Stimulated activated CD4-positive, alpha-beta T cell treated with anti-CD3 and anti-CD28 coated beads, Interleukin-4, amount 100 ng/mL, for 48 hours (primary cell): ENCODE results near the gene PAK1.
"Not testable (repeated sequence)": the region's sequence is repeated elsewhere in the genome, so short reads cannot be mapped to it uniquely, and the experiment has no call there.

ENCODE experiments used
- DNase-seq, 2 donors: peaks; one replicate each; pipeline ENCODE4 v3.0.0-alpha.2; 2020; ENCODE audit warnings: low read depth in 2 of 2

The PAK1 gene

DNA sequence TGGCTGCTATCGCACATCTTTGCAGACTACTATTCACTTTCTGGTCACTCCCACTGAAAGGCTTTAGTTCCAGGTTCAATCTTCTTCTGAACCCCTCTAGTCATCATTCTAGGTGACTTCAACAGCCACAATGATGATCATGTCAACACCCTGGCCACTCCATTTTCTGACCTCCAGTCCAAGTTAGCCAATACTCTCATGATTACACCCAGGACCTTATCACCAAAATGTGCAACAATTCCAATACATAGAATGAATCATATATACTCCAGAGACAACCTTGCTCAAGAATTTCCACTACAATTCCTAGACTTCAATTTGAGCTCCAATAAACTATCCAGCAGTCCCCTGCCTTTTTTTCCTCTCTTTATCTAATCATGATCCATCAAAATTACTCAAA, 70.7 kb downstream of the PAK1 start:
- no peak for DNase-seq

- DNase-seq: no peak
These were observed 71.7 kb downstream of the PAK1 start for GRCh38 chr11:77402218-77402556.

GRCh38 chr11:77401486-77402217, 72.2 kb downstream of the PAK1 start:
- no peak for DNase-seq

DNA sequence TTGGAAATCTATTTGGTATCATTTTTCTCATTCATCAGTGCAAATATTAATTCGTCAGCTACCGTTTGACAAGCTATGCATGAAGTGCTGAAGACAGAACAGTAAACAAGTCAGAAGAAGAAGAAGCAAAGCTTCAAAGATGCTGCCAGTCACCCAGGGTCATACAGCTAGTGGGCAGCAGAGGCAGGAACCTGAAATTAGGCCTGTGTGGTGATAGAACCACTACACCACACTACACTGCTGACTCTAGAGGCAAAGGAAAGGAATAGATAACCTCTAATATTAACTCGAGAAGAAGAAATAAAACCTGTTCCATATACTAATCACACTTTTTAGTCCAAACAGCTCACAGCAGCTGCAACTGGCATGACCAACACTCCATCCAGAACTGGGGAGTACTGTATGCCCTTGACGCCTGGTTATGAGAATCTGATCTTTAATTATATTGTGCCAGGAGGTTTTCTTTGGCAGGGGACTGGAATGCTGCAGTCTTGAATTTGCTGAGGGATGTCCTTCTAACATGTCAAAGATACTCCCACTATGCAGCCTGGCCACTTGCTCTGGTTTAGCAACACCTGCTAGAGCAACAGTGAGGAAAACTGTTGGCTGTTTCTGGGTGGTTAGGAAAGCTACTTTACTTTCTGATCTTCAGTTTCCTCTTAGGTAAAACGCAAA, 73.0 kb downstream of the PAK1 start:
- DNase-seq: no peak

GRCh38 chr11:77400271-77400670, 73.6 kb downstream of the PAK1 start:
- no peak for DNase-seq

DNA sequence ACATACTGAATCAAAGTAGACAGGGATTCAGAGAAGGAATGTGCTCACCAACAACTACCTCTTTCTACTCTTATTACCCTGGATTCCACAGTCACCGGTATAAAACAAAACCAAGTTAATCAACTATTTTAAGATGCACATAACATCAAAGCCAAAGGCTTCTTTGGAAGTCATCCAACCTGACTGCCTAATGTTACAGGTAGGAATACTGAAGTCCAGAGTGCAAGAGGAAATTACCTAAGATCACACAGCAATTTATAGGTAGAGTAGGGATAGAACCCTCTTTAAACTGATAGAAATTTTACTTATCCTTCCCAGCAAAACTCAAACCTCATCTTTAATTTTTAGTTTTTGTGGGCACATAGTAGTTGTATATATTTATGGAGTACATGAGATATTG, 76.3 kb downstream of the PAK1 start:
- no peak for DNase-seq

- no peak for DNase-seq
These were observed 77.0 kb downstream of the PAK1 start for GRCh38 chr11:77396911-77397310.

- no peak for DNase-seq
These were observed 77.6 kb downstream of the PAK1 start for GRCh38 chr11:77396305-77396704.

DNA sequence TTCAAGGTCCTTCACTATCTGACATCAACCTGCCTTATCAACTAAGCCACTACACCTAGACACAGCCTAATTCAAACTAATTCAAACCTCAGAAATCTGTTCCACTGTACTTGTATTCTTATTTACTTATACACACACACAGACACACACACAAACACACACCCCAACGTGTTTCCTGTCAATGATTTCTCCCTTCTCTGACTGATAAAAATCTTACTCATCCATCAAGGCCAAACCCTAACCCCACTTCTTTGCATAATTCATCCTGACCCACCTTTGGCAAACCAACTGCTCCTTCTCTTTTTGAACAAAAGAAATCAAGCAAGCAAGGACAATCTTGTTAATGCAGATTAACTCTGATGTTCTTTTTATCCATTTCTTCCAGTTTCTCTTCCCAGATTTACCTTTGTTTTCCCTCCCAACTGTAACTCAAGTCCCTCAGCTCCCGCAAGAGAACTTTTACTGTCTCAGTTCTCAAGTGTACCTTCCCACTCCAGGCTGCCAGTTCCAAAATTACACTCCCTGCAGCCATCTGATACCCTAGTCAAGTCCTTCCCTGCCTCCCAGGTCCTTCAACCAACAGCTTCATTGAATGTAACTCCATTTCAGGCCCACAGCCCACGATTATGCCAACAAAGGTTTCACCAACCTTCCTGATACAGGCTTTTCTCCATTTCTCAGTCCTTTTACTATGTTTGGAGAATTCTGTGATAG, 78.3 kb downstream of the PAK1 start:
- DNase-seq: no peak

DNA sequence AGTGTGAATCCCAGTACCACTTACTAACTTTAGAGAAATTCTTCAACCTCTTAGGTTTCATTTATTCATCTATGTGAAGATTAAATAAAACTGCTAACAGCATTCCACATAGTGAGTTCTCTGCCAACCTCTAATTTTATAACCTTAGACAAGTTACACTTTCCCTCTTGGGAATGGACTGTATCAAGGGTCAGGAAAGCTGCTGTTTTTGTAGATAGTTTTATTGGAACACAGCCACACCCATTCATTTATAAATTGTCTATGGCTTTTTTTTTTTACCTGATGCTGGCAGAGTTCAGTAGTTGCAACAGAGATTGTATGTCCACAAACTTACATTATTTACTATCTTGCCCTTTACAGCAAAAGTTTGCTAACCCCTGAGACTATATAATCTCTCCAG, 81.1 kb downstream of the PAK1 start:
- no peak for DNase-seq

- DNase-seq: no peak
These were observed 86.2 kb downstream of the PAK1 start for GRCh38 chr11:77387701-77388100.

- DNase-seq: no peak
These were observed 87.7 kb downstream of the PAK1 start for GRCh38 chr11:77386178-77386577.

DNA sequence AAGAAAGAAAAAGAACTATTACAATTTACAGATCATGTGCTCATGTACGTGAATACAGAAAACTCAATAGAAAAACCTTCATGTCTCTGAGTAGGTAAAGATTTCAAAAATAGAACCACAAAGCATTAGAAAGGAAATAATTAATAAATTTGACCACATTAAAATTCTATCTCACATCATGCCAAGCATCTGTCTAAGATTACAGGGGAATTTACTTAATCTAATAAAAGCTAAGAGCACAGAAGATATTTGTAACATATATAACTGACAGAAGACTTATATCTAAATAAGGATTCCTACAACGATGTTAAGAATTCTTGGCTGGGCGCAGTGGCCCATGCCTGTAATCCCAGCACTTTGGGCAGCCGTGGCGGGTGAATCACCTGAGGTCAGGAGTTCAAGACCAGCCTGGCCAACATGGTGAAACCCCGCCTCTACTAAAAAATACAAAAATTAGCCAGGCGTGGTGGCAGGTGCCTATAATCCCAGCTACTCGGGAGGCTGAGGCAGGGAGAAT, 88.6 kb downstream of the PAK1 start:
- not testable (repeated sequence) for DNase-seq

- no peak for DNase-seq
These were observed 89.3 kb downstream of the PAK1 start for GRCh38 chr11:77384571-77384970.

DNA sequence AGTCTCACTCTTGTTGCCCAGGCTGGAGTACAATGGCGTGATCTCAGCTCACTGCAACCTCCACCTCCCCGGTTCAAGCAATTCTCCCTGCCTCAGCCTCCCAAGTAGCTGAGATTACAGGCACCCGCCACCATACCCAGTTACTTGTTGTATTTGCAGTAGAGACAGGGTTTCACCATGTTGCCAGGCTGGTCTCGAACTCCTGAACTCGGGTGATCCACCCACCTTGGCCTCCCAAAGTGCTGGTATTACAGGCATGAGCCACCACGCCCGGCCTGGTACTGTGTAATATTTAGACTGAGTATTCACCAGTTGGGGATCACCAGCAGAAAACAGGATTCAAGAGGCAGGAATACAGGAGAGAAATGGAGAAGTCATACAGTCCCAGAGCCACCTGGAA, 90.5 kb downstream of the PAK1 start:
- not testable (repeated sequence) for DNase-seq

GRCh38 chr11:77381729-77382665, 91.9 kb downstream of the PAK1 start:
- no peak for DNase-seq

DNA sequence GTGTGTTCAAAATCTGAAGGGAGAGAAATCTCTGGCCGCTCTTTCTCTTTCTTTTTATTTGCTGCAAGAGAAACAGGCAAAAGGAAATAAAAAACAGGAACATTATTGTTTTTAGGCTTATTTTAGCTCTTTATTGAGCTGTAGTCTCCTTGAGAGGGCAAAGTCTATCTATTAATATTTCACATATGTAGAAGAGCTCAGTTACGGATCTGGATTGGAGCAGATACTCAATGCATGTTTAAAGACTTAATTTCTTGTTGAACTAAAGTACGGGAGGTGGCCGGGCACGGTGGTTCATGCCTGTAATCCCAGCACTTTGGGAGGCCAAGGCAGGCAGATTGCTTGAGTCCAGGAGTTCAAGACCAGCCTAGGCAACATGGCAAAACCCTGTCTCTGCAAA, 94.0 kb downstream of the PAK1 start:
- DNase-seq: no peak

GRCh38 chr11:77379253-77379652, 94.6 kb downstream of the PAK1 start:
- no peak for DNase-seq

DNA sequence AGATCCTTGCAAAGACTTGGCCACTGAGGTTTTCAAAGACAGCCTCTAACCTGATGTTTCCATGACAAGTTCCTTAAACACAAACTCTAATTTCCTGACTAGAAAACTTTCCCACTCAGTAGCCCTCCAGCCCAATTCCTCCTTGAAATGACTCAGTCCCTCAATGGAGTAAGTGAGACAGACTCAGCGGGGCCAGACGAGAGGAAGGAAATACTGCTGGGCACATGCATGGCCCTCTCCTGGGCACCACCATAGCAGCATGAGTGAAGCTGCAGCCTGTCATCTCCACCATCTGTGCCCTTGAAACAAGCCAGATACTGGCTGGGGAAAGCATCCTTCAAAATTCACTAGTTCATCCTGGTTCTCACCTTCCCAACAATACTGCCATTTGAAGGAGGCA, 96.2 kb downstream of the PAK1 start:
- DNase-seq: no peak

GRCh38 chr11:77375107-77375506, 98.8 kb downstream of the PAK1 start:
- DNase-seq: no peak

GRCh38 chr11:77374611-77375031, 99.3 kb downstream of the PAK1 start:
- no peak for DNase-seq

- DNase-seq: no peak
These were observed 99.8 kb downstream of the PAK1 start for GRCh38 chr11:77374108-77374507.
